Fibroblast of lung (primary cell): Measurements from ENCODE around the gene MCF2L2. TPM values are rescaled to one million over a fixed set of nuclear protein-coding genes. Genes with fewer than 3 reads are reported as not detected.

Experiments
- DNase-seq, 2 donors: peaks; one replicate each; pipeline versions ENCODE4 v3.0.0 to v3.0.0-alpha.2; 2010; ENCODE audit warnings: low read depth in 2 of 2
- H2AFZ ChIP-seq: 2 replicates; pipeline ENCODE4 v1.5.1; 2012; ENCODE audit warnings: low read length, control low read depth, inconsistent platforms
- H3K27ac ChIP-seq: 2 replicates; pipeline ENCODE4 v1.5.1; 2011; ENCODE audit warnings: low read length, control low read depth; ENCODE audit not compliant: insufficient read depth
- H3K27me3 ChIP-seq: 2 replicates; pipeline ENCODE4 v1.5.1; 2011; ENCODE audit warnings: mild to moderate bottlenecking, low read length; ENCODE audit not compliant: control insufficient read depth, insufficient read depth
- H3K36me3 ChIP-seq: 2 replicates; pipeline ENCODE4 v1.5.1; 2011; ENCODE audit warnings: low read length; ENCODE audit not compliant: control insufficient read depth, insufficient read depth
- H3K4me1 ChIP-seq: 2 replicates; pipeline ENCODE4 v1.5.1; 2011; ENCODE audit warnings: low read length; ENCODE audit not compliant: control insufficient read depth, insufficient read depth; ENCODE audit errors: extremely low read depth
- H3K4me2 ChIP-seq: 2 replicates; pipeline ENCODE4 v1.5.1; 2011; ENCODE audit warnings: low read length, control low read depth; ENCODE audit not compliant: insufficient read depth; ENCODE audit errors: extremely low read depth
- H3K4me3 ChIP-seq, 4 experiments: fragments of 200-600 bp in 1 of 4; sonication (generic) in 1 of 4; replicated peaks in 1 of 4; 2 replicates each; pipeline ENCODE4 v1.5.1; 2011 to 2016; ENCODE audit warnings: low read length in 4 of 4, low read depth in 3 of 4, mild to moderate bottlenecking in 3 of 4, control low read depth in 2 of 4, inconsistent platforms in 1 of 4, mixed read lengths in 1 of 4; ENCODE audit not compliant: insufficient read depth in 1 of 4; ENCODE audit errors: control extremely low read depth in 1 of 4
- H3K79me2 ChIP-seq: 2 replicates; pipeline ENCODE4 v1.5.1; 2012; ENCODE audit warnings: mild to moderate bottlenecking, low read length, inconsistent platforms; ENCODE audit not compliant: control insufficient read depth, insufficient read depth
- H3K9ac ChIP-seq: 2 replicates; pipeline ENCODE4 v1.5.1; 2011; ENCODE audit warnings: mild to moderate bottlenecking, low read length, control low read depth; ENCODE audit not compliant: insufficient read depth
- H3K9me3 ChIP-seq: 2 replicates; pipeline ENCODE4 v1.5.1; 2012; ENCODE audit warnings: low read depth, low read length; ENCODE audit not compliant: control insufficient read depth, insufficient read depth
- H4K20me1 ChIP-seq: 2 replicates; pipeline ENCODE4 v1.5.1; 2011; ENCODE audit warnings: low read length; ENCODE audit not compliant: control insufficient read depth, insufficient read depth; ENCODE audit errors: extremely low read depth
- EZH2 ChIP-seq: IDR thresholded peaks from 2 replicates; pipeline ENCODE4 v1.5.1; 2012; ENCODE audit warnings: low read length, control low read depth, mild to moderate bottlenecking; ENCODE audit errors: missing control alignments
- polyA plus RNA-seq, 2 donors: library from polyadenylated mRNA; depleted of rRNA in 1 of 2; stranded (reverse) in 1 of 2; unstranded in 1 of 2; fragments of >200 nt; gene quantifications; 2 replicates each; pipeline ENCODE4 v1.2.1, GENCODE V29; 2011 to 2012; ENCODE audit warnings: missing spikeins in 1 of 2
- total RNA-seq: library from RNA; depleted of rRNA; stranded (reverse); fragments of >200 nt; gene quantifications from 2 replicates; pipeline ENCODE4 v1.2.1, GENCODE V29; 2014
- TF ChIP-seq, protein P1 (sequence below), 2 donors: IDR thresholded peaks in 1 of 2; conservative IDR thresholded peaks in 1 of 2; 1 replicate in 1 of 2; 2 replicates in 1 of 2; pipeline ENCODE4 v1.5.1; 2011 to 2012; ENCODE audit warnings: low read length in 2 of 2, control low read depth in 1 of 2, inconsistent platforms in 1 of 2, low read depth in 1 of 2, mild to moderate bottlenecking in 1 of 2

Gene MCF2L2
- total and polyA plus RNA-seq, 2 donors (not counting 1 experiment from before 2014, with no cell fraction given): under 0.01 to 0.08 TPM

DNA sequence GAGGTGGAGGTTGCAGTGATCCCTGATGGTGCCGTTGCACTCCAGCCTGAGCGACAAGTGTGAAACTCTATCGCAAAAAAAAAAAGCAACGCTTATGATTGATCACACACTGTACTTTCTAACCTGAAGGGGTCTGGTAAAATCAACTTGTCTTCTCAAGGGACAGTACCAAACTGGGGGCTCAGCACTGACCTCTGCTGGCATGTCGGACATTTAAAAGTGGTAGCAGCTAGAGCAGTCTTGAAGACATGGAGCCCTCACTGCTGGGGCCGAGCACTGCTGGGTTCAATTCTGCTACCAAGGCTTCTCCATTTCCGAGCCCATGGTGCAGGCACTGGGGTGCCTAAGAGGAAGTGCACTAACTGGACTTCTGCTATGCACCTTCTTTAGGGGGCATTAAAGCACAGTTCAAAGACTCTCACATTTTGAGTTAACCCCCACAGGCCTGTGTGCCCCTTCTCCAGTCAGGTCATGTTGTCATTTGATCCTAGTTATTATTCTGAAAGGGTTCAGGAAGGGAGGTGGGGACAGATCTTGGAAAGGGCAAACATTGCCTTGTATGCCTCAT is 239.4 kb downstream of the MCF2L2 start:
- no peaks in the 10 kb centered on the region for H3K27me3 ChIP-seq
- no peak overlapping the region for H3K4me3 ChIP-seq
- no peak overlapping the region for H3K4me2 ChIP-seq
- no peak overlapping the region for H3K9ac ChIP-seq
- peaks cover 2% of the 10 kb centered on the region for H3K4me1 ChIP-seq
- no peaks in the 10 kb centered on the region for H4K20me1 ChIP-seq
- H3K36me3 ChIP-seq: no peaks in the 10 kb centered on the region
- H3K79me2 ChIP-seq: no peaks in the 10 kb centered on the region
- TF ChIP-seq, protein P1, sequence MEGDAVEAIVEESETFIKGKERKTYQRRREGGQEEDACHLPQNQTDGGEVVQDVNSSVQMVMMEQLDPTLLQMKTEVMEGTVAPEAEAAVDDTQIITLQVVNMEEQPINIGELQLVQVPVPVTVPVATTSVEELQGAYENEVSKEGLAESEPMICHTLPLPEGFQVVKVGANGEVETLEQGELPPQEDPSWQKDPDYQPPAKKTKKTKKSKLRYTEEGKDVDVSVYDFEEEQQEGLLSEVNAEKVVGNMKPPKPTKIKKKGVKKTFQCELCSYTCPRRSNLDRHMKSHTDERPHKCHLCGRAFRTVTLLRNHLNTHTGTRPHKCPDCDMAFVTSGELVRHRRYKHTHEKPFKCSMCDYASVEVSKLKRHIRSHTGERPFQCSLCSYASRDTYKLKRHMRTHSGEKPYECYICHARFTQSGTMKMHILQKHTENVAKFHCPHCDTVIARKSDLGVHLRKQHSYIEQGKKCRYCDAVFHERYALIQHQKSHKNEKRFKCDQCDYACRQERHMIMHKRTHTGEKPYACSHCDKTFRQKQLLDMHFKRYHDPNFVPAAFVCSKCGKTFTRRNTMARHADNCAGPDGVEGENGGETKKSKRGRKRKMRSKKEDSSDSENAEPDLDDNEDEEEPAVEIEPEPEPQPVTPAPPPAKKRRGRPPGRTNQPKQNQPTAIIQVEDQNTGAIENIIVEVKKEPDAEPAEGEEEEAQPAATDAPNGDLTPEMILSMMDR (conservative IDR thresholded peaks at IDR 0.05 in 1 of 2, IDR thresholded peaks at IDR 0.05 in 1 of 2; ENCODE audit: low read depth in 1 of 2, low read length in 2 of 2): peak in 1 of 2 donors; percentile 39
- no peak for TF ChIP-seq EZH2
- no peak for DNase-seq
- no peak overlapping the region for H2AFZ ChIP-seq
- H3K27ac ChIP-seq: no peak overlapping the region
- no peaks in the 10 kb centered on the region for H3K9me3 ChIP-seq

DNA sequence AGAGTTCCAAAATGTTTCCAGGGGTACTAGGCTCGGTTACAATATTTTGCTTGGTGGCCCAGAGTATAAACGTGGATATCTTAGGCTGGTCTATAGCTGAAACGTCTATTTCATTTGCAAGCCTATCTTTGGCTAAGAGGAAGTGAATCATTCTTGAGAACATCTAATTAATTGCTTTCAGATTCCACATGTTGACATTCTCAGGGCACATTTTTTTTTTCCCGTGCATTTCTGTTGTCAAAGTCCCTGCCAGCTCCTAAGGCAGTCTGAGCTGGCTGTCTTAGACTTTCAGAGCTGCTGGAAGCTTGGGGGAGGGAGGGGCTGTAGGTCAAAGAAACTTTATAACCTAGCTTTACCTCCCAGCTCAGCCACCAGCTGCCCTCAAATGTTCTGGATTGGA is 242.7 kb downstream of the MCF2L2 start:
- no peaks in the 10 kb centered on the region for H3K27me3 ChIP-seq
- no peaks in the 10 kb centered on the region for H3K9me3 ChIP-seq
- H3K4me2 ChIP-seq: peak overlapping the region; percentile 6
- H3K27ac ChIP-seq: no peak overlapping the region
- peaks cover 2% of the 10 kb centered on the region for H3K4me1 ChIP-seq
- no peaks in the 10 kb centered on the region for H4K20me1 ChIP-seq
- H3K4me3 ChIP-seq: no peak overlapping the region
- H3K9ac ChIP-seq: no peak overlapping the region
- no peaks in the 10 kb centered on the region for H3K36me3 ChIP-seq
- peak; percentile 79 to 88 for DNase-seq
- TF ChIP-seq EZH2: no peak
- TF ChIP-seq, protein P1 (conservative IDR thresholded peaks at IDR 0.05 in 1 of 2, IDR thresholded peaks at IDR 0.05 in 1 of 2; ENCODE audit: low read depth in 1 of 2, low read length in 2 of 2): no peak
- H3K79me2 ChIP-seq: no peaks in the 10 kb centered on the region
- H2AFZ ChIP-seq: no peak overlapping the region

DNA sequence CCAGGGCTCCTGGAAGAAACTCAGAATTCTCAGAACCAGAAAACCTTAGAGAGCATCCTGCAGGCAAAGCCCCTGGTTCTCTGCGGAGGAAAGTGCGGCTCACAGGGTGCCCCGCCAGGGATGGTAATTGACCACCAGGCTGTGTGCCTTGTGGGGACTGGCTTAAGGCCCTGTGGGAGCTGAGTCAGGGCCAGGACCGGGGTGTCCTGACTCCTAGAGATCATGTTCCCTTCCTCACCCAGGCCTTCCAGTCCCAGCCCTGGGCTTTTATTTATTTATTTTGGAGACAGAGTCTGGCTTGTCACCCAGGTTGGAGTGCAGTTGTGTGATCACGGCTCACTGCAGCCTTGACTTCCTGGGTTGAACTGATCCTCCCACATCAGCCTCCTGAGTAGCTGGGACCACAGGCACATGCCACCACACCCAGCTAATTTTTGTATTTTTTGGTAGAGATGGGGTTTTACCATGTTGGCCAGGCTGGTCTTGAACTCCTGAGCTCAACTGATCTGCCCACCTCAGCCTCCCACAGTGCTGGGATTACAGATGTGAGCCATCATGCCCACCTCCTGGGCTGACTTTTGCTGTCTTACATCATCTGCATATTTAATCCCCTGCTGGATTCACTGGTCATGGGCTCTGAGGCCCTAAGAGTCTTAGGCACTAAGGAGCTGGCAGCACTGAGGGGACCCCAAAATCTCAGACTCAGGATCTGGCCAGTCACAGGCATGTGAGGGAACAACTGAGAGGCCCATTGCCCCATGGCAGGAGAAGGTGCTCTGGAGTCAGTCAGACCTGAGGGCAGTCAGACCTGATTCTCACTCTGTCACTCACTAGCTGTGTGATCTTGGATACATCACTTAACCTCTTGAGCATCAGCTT is 245.4 kb downstream of the MCF2L2 start:
- Histone ChIP-seq H3K4me2 (no peak overlapping the region), H3K27me3 (peaks cover 9% of the 10 kb centered on the region), H4K20me1 (no peaks in the 10 kb centered on the region), H3K36me3 (no peaks in the 10 kb centered on the region), H3K79me2 (no peaks in the 10 kb centered on the region), H3K27ac (no peak overlapping the region), H3K4me3 (no peak overlapping the region), H3K4me1 (peaks cover 2% of the 10 kb centered on the region), H2AFZ (no peak overlapping the region), H3K9me3 (no peaks in the 10 kb centered on the region), H3K9ac (no peak overlapping the region)
- peak in 1 of 2 donors; percentile 28 for DNase-seq
- TF ChIP-seq, protein P1 (conservative IDR thresholded peaks at IDR 0.05 in 1 of 2, IDR thresholded peaks at IDR 0.05 in 1 of 2; ENCODE audit: low read depth in 1 of 2, low read length in 2 of 2): no peak
- TF ChIP-seq EZH2: no peak
